Measurements from ENCODE around the gene IGSF9B. TPM values are rescaled to one million over a fixed set of nuclear protein-coding genes. Genes with fewer than 3 reads are reported as not detected.

IGSF9B gene
- total and polyA plus RNA-seq, 3 experiments from 2014 or later, result 1.4 to 15.2 (median 12.2) TPM

DNA sequence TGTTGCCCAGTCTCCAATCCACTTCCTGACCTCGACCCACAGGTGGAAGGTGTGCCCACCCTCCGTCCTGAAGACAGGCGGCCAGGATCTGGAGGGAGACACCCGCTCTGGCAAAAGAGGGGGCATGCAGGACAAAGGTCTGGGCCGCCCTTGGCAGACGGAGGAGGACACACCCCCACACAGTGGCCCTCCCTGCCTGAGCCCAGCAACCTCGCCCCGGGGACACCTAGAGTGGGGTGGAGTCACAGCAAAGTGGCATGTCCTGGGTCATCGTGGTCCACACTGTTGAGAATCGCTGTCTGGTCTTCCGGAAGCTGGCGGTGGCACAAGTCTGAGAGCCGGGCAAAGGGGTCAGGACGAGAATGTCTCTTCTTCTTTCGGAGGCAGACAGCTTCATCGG, 47.9 kb downstream of the IGSF9B start:
- POLR2A ChIA-PET, result no interaction called here

DNA sequence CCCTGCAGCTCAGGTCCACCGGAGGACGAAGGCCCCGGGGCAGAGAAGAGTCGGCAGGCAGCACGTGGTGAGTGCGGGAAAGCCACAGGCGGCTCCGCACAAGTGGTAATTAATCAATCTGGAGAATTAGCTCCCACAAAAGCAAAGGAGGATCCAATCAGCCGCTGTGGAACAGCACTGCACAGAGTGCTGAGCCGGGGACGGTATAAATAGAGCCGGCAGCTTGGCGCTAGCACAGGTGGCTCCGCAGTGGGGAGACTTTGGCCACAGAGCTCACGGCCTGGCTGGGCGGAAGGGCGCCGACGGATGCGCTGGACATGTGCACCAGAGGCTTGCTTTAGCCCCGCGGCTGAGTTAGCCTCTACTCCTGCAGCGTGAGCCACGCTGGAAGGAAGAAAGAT, 48.9 kb downstream of the IGSF9B start:
- Histone ChIP-seq H3K36me3 (ENCODE audit: insufficient read depth, low read length) (peaks cover 8% of the 10 kb centered on the region), H3K9me3 (ENCODE audit: low read length) (no peaks in the 10 kb centered on the region), H3K27ac (ENCODE audit: low read depth, low read length) (no peak overlapping the region), H3K4me1 (ENCODE audit: insufficient read depth, low read length) (no peaks in the 10 kb centered on the region), H3K27me3 (ENCODE audit: insufficient read depth, low read length, poor library complexity, severe bottlenecking) (no peaks in the 10 kb centered on the region), H3K4me3 (ENCODE audit: low read length) (no peak overlapping the region)
- Mint-ChIP-seq H3K27me3 (no peaks in the 10 kb centered on the region), H3K27ac (no peak overlapping the region), H3K36me3 (peaks cover 16 to 41% (median 16%) of the 10 kb centered on the region in 3 donors), H3K9me3 (no peaks in the 10 kb centered on the region), H3K4me3 (no peak overlapping the region), H3K4me1 (no peaks in the 10 kb centered on the region)
- ChIA-PET POLR2A (no interaction called here), CTCF (no interaction called here)
- no peak for DNase-seq

More for the DNA sequence above, 47.9 kb downstream of the IGSF9B start:
- Mint-ChIP-seq H3K4me3 (no peak overlapping the region), H3K4me1 (no peaks in the 10 kb centered on the region), H3K9me3 (no peaks in the 10 kb centered on the region), H3K36me3 (peaks cover 16 to 46% (median 18%) of the 10 kb centered on the region in 3 donors), H3K27me3 (no peaks in the 10 kb centered on the region), H3K27ac (no peak overlapping the region)
- CTCF ChIA-PET, result no interaction called here
- Histone ChIP-seq H3K27ac (ENCODE audit: low read depth, low read length) (no peak overlapping the region), H3K4me3 (ENCODE audit: low read length) (no peak overlapping the region), H3K4me1 (ENCODE audit: insufficient read depth, low read length) (no peaks in the 10 kb centered on the region), H3K36me3 (ENCODE audit: insufficient read depth, low read length) (peaks cover 8% of the 10 kb centered on the region), H3K27me3 (ENCODE audit: insufficient read depth, low read length, poor library complexity, severe bottlenecking) (no peaks in the 10 kb centered on the region), H3K9me3 (ENCODE audit: low read length) (no peaks in the 10 kb centered on the region)
- no peak for DNase-seq

DNA sequence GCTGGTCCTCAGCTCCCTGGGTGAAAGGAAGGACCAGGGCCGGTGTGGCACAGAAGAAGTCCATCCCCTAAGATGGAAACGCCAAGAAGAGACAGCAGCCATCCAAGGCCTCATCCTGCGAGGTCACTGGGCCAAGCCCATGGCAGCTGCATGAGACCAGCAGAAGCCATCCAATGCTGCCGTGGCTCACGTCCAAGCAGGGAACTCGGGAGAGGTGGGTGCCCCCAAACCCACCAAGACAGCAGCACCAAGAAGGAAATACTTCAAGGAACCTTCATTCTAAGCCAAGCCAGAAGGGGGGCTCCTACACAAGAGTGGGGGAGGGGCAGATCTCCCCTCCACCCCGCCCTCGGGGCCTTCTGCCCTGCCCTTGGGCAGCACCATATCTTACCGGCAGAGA, 49.6 kb downstream of the IGSF9B start:
- H3K9me3 ChIP-seq (ENCODE audit: low read length), result no peaks in the 10 kb centered on the region
- no peaks in the 10 kb centered on the region for H3K4me1 ChIP-seq (ENCODE audit: insufficient read depth, low read length)
- H3K27ac ChIP-seq (ENCODE audit: low read depth, low read length), result no peak overlapping the region
- Mint-ChIP-seq H3K27me3 (no peaks in the 10 kb centered on the region), H3K4me1 (no peaks in the 10 kb centered on the region), H3K9me3 (no peaks in the 10 kb centered on the region), H3K36me3 (peaks cover 16 to 34% (median 16%) of the 10 kb centered on the region in 3 donors), H3K4me3 (no peak overlapping the region), H3K27ac (no peak overlapping the region)
- H3K27me3 ChIP-seq (ENCODE audit: insufficient read depth, low read length, poor library complexity, severe bottlenecking), result no peaks in the 10 kb centered on the region
- H3K4me3 ChIP-seq (ENCODE audit: low read length), result no peak overlapping the region
- ChIA-PET POLR2A (no interaction called here), CTCF (no interaction called here)
- H3K36me3 ChIP-seq (ENCODE audit: insufficient read depth, low read length), result peaks cover 8% of the 10 kb centered on the region
- peak in 1 of 5 donors; percentile 32 for DNase-seq

DNA sequence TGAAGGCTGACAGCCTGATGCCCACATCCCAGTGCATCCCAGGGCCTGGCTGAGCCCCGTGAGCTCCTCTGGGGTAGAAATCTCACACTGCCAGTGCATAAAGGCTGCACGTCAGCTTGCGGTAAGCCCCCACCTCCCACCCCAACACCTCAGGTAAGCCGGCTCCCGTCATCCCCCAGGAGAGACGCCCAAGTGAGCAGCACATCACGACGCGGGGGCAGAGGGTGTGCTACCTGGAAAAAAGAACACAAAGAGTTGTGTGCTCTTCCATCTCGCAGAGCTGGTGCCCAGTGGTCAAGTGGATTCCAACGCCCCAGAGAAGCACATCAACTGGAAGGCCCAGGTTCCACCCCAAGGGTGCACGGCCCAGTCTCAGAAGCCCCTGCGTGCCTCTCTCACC, 50.0 kb downstream of the IGSF9B start:
- CTCF ChIA-PET, result no interaction called here
- peaks cover 8% of the 10 kb centered on the region for H3K36me3 ChIP-seq (ENCODE audit: insufficient read depth, low read length)
- H3K27ac ChIP-seq (ENCODE audit: low read depth, low read length), result no peak overlapping the region
- H3K27ac Mint-ChIP-seq, result no peak overlapping the region
- H3K4me1 Mint-ChIP-seq, result no peaks in the 10 kb centered on the region
- H3K27me3 ChIP-seq (ENCODE audit: insufficient read depth, low read length, poor library complexity, severe bottlenecking), result no peaks in the 10 kb centered on the region
- H3K4me1 ChIP-seq (ENCODE audit: insufficient read depth, low read length), result no peaks in the 10 kb centered on the region
- H3K4me3 Mint-ChIP-seq, result no peak overlapping the region
- H3K9me3 ChIP-seq (ENCODE audit: low read length), result no peaks in the 10 kb centered on the region
- POLR2A ChIA-PET, result no interaction called here
- H3K9me3 Mint-ChIP-seq, result no peaks in the 10 kb centered on the region
- H3K4me3 ChIP-seq (ENCODE audit: low read length), result no peak overlapping the region
- peaks cover 16 to 30% (median 16%) of the 10 kb centered on the region in 3 donors for H3K36me3 Mint-ChIP-seq
- H3K27me3 Mint-ChIP-seq, result no peaks in the 10 kb centered on the region
- DNase-seq, result peak in 1 of 5 donors; percentile 41

DNA sequence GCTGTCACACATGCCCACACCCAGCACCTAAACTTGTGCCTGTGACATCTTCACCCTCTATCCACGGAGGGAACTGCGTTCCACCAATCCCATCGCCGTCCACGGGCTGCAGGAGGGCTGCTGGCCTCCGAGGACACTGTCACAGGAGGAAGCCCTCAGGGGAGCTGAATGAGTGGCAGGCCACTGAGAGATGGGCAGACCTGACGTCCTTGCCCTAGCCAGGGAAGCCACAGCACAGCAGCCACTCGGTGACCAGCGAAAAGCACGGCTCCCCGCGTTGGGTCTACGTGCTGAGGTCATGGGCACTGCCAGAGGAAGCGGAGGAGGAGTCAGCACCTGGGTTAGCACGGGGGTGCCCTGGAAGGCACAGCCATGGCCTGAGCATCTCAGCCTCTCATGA, 50.5 kb downstream of the IGSF9B start:
- no peaks in the 10 kb centered on the region for H3K27me3 ChIP-seq (ENCODE audit: insufficient read depth, low read length, poor library complexity, severe bottlenecking)
- CTCF ChIA-PET, result no interaction called here
- peak in 1 of 5 donors; percentile 38 for DNase-seq
- H3K4me3 ChIP-seq (ENCODE audit: low read length), result no peak overlapping the region
- Mint-ChIP-seq H3K4me1 (no peaks in the 10 kb centered on the region), H3K9me3 (no peaks in the 10 kb centered on the region), H3K27ac (no peak overlapping the region), H3K4me3 (no peak overlapping the region), H3K27me3 (no peaks in the 10 kb centered on the region), H3K36me3 (peaks cover 15 to 29% (median 16%) of the 10 kb centered on the region in 3 donors)
- peaks cover 8% of the 10 kb centered on the region for H3K36me3 ChIP-seq (ENCODE audit: insufficient read depth, low read length)
- H3K9me3 ChIP-seq (ENCODE audit: low read length), result no peaks in the 10 kb centered on the region
- no peaks in the 10 kb centered on the region for H3K4me1 ChIP-seq (ENCODE audit: insufficient read depth, low read length)
- no peak overlapping the region for H3K27ac ChIP-seq (ENCODE audit: low read depth, low read length)
- POLR2A ChIA-PET, result no interaction called here

DNA sequence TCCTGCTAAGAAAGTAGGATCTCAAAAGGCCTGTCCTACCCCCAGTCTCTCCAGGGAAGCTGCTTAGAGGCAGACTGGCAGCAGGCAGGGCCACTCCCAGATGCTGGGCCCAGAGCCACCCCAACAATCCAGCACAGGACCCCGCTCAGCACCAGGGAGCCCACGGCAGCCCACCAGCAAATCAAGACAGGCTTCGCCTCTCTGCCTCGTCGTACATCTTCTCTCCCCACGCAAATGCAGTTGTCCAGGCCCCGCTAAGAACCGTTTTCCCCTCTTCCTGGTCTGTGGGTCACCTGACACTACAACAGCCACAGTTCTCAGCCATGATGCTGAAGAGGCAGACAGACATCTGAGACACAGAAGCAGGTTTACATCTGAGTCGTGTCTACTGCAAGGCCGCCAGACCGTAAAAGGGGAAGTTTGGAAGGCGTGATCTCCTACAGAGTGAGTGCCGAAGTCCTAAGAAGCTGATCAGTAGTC, 51.1 kb downstream of the IGSF9B start:
- Histone ChIP-seq H3K4me3 (ENCODE audit: low read length) (no peak overlapping the region), H3K36me3 (ENCODE audit: insufficient read depth, low read length) (peaks cover 8% of the 10 kb centered on the region), H3K4me1 (ENCODE audit: insufficient read depth, low read length) (no peaks in the 10 kb centered on the region), H3K9me3 (ENCODE audit: low read length) (no peaks in the 10 kb centered on the region), H3K27ac (ENCODE audit: low read depth, low read length) (no peak overlapping the region), H3K27me3 (ENCODE audit: insufficient read depth, low read length, poor library complexity, severe bottlenecking) (no peaks in the 10 kb centered on the region)
- Mint-ChIP-seq H3K27me3 (no peaks in the 10 kb centered on the region), H3K4me3 (no peak overlapping the region), H3K36me3 (peaks cover 14 to 28% (median 16%) of the 10 kb centered on the region in 3 donors), H3K27ac (no peak overlapping the region), H3K9me3 (no peaks in the 10 kb centered on the region), H3K4me1 (no peaks in the 10 kb centered on the region)
- DNase-seq, result peak in 1 of 5 donors; percentile 5
- ChIA-PET CTCF (no interaction called here), POLR2A (no interaction called here)

DNA sequence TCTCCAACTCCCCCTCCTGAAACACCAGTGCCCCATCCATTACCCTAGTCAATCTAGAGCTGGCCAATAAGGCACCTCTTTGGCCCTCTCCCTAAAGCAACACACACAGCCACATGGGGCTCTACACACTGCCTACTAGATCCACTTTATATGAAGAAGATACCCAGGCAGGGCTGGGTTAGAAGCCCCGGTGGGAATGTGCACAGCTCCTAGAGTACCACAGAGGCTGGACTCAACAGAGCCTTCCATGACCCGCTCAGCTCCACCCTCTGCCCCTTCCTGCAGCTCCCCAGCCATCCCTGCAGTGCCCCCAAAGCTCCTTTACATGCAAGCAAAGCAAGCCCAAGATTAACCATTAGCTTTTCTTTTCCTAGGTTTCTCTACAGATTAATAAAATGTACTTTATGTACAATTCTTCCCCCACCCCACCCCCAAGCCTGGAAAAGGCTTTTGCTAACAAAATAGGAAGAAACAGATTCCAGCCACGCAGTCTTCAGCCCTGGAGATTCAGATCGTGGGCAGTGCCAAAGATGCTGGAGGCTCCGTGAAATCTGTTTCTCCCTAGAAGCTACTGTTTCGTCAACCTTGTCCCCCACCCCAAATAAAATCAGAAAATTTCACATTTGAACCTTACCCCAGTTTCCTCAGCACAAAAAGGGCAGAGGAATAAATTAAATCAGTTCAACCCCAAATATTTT, 51.8 kb downstream of the IGSF9B start:
- peaks cover 6% of the 10 kb centered on the region for H3K36me3 ChIP-seq (ENCODE audit: insufficient read depth, low read length)
- ChIA-PET CTCF (no interaction called here), POLR2A (no interaction called here)
- Mint-ChIP-seq H3K27me3 (no peaks in the 10 kb centered on the region), H3K4me1 (no peaks in the 10 kb centered on the region), H3K9me3 (no peaks in the 10 kb centered on the region), H3K27ac (no peak overlapping the region), H3K36me3 (peaks cover 10 to 24% (median 14%) of the 10 kb centered on the region in 3 donors), H3K4me3 (no peak overlapping the region)
- no peak overlapping the region for H3K4me3 ChIP-seq (ENCODE audit: low read length)
- H3K9me3 ChIP-seq (ENCODE audit: low read length), result no peaks in the 10 kb centered on the region
- H3K4me1 ChIP-seq (ENCODE audit: insufficient read depth, low read length), result no peaks in the 10 kb centered on the region
- H3K27ac ChIP-seq (ENCODE audit: low read depth, low read length), result no peak overlapping the region
- peak in 1 of 5 donors; percentile 8 for DNase-seq
- H3K27me3 ChIP-seq (ENCODE audit: insufficient read depth, low read length, poor library complexity, severe bottlenecking), result no peaks in the 10 kb centered on the region

DNA sequence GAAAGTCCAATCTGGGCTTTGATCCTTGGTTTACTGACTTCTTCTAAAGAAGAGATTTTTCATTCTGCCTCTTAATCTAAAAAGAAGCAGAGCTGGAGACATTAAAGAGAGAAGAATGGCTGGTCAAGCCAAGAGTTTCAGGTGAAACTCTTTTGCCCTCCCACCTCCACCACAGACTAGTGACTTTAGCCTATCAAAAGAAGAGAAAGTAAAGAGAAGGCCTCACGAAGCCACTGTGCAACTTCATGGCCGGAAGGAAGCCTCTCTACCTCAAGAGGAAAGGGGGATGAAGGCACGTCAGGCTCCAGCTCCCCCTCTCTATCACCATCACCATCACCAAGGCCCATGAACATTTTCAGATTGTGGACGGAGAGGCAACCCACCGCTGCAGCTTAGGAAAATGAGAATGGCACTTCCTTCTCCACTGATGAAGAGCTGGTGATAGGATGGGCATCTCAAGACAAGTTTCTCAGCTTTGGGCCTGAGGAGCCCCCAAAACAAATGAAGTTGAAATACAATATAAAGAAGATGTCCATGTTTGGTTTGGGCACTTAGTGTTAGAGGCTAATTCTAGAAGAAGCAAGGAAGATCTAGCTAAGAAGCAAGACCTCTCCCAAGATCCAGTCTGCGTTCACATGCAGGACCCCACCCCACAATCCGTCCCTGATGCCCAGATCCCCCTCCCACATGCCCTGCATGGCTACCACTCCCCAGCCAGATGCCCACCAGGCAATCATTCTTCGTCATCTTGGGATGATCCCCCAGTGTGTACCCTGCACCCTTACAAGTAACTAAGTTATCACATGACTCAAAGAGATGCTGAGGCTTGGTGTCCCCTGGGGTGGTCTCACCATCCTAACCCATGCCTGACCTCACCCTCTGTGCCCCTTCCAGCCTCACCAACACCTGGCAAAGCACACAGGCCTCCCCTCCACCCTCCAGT, 52.6 kb downstream of the IGSF9B start:
- POLR2A ChIA-PET, result no interaction called here
- H3K4me1 Mint-ChIP-seq, result no peaks in the 10 kb centered on the region

More for the DNA sequence above, 52.6 kb downstream of the IGSF9B start:
- no peaks in the 10 kb centered on the region for H3K9me3 ChIP-seq (ENCODE audit: low read length)
- no peaks in the 10 kb centered on the region for H3K36me3 ChIP-seq (ENCODE audit: insufficient read depth, low read length)
- H3K9me3 Mint-ChIP-seq, result no peaks in the 10 kb centered on the region
- CTCF ChIA-PET, result no interaction called here
- DNase-seq, result peak in 1 of 5 donors; percentile 12
- H3K4me3 Mint-ChIP-seq, result no peak overlapping the region
- H3K27ac ChIP-seq (ENCODE audit: low read depth, low read length), result no peak overlapping the region
- H3K36me3 Mint-ChIP-seq, result peaks cover 7 to 16% (median 11%) of the 10 kb centered on the region in 3 donors
- H3K4me3 ChIP-seq (ENCODE audit: low read length), result no peak overlapping the region
- peak overlapping the region in 1 of 8 donors; percentile 22 for H3K27ac Mint-ChIP-seq
- H3K27me3 Mint-ChIP-seq, result no peaks in the 10 kb centered on the region
- no peaks in the 10 kb centered on the region for H3K27me3 ChIP-seq (ENCODE audit: insufficient read depth, low read length, poor library complexity, severe bottlenecking)
- no peaks in the 10 kb centered on the region for H3K4me1 ChIP-seq (ENCODE audit: insufficient read depth, low read length)

Measured in CD8-positive, alpha-beta memory T cell (primary cell).